HEK293 (cell line): ENCODE data around the gene CCDC3.

Source experiments
- CTCF ChIP-seq: fragments of 450-650 bp; formaldehyde crosslinking; IDR thresholded peaks from 2 replicates; pipeline ENCODE4 v1.5.1; 2016; ENCODE audit warnings: missing biosample characterization, missing genetic modification characterization
- GLIS1 ChIP-seq: fragments of 450-650 bp; formaldehyde crosslinking; IDR thresholded peaks from 2 replicates; pipeline ENCODE4 v1.5.1; 2016; ENCODE audit warnings: missing biosample characterization, missing genetic modification characterization
- HOXC10 ChIP-seq: sonication (generic); formaldehyde crosslinking; IDR thresholded peaks from 2 replicates; pipeline ENCODE4 v1.8.1; 2023; ENCODE audit warnings: mild to moderate bottlenecking, missing genetic modification reagents
- REPIN1 ChIP-seq: fragments of 450-650 bp; formaldehyde crosslinking; IDR thresholded peaks from 2 replicates; pipeline ENCODE4 v1.5.1; 2017; ENCODE audit warnings: missing biosample characterization, missing genetic modification characterization, low read depth
- ZBTB49 ChIP-seq: fragments of 450-650 bp; formaldehyde crosslinking; IDR thresholded peaks from 2 replicates; pipeline ENCODE4 v1.5.1; 2016; ENCODE audit warnings: missing biosample characterization, missing genetic modification characterization, low read depth
- ZFP41 ChIP-seq: fragments of 450-650 bp; formaldehyde crosslinking; IDR thresholded peaks from 2 replicates; pipeline ENCODE4 v1.5.1; 2016; ENCODE audit warnings: missing biosample characterization, missing genetic modification characterization, borderline replicate concordance
- ZNF19 ChIP-seq: fragments of 450-650 bp; formaldehyde crosslinking; IDR thresholded peaks from 2 replicates; pipeline ENCODE4; 2016; ENCODE audit warnings: missing biosample characterization, missing genetic modification characterization, low read depth
- ZNF239 ChIP-seq: fragments of 450-650 bp; formaldehyde crosslinking; IDR thresholded peaks from 2 replicates; pipeline ENCODE4 v1.5.1; 2016; ENCODE audit warnings: missing biosample characterization, missing genetic modification characterization
- ZNF701 ChIP-seq: fragments of 450-650 bp; formaldehyde crosslinking; IDR thresholded peaks from 2 replicates; pipeline ENCODE4 v1.5.1; 2016; ENCODE audit warnings: missing biosample characterization, missing genetic modification characterization
- ZNF777 ChIP-seq: fragments of 450-650 bp; formaldehyde crosslinking; IDR thresholded peaks from 2 replicates; pipeline ENCODE4 v1.5.1; 2017; ENCODE audit warnings: missing biosample characterization, missing genetic modification characterization, borderline replicate concordance
- TF ChIP-seq, protein P1 (sequence below): fragments of 450-650 bp; formaldehyde crosslinking; IDR thresholded peaks from 2 replicates; pipeline ENCODE4 v1.5.1; 2016; ENCODE audit warnings: missing biosample characterization, missing genetic modification characterization
- TF ChIP-seq, protein P2 (sequence below): fragments of 450-650 bp; formaldehyde crosslinking; IDR thresholded peaks from 2 replicates; pipeline ENCODE4 v1.5.1; 2016; ENCODE audit warnings: missing biosample characterization, missing genetic modification characterization
- TF ChIP-seq, protein P3 (sequence below): fragments of 450-650 bp; formaldehyde crosslinking; IDR thresholded peaks from 2 replicates; pipeline ENCODE4 v1.5.1; 2017; ENCODE audit warnings: missing biosample characterization, missing genetic modification characterization
- TF ChIP-seq, protein P4 (sequence below): sonication (generic); formaldehyde crosslinking; IDR thresholded peaks from 2 replicates; pipeline ENCODE4 v1.8.1; 2022; ENCODE audit warnings: mild to moderate bottlenecking, moderate library complexity, missing genetic modification reagents

DNA sequence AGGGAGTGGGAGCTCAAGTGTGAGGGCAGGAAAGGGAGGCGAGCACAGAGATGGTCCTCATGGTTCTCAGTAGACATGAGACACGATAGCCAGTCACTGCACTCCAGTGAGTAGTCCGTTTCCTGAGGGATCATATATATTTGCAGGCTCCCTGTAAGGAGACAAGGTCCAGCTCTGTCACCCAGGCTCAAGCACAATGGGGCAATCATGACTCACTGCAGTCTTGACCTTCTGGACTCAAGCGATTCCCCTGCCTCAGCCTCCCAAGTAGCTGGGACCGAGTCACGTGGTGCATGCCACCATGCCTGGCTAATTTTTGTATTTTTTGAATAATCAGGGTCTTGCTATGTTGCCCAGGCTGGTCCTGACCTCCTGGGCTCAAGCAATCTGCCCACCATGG, 116.7 kb downstream of the CCDC3 start:
- no peak for TF ChIP-seq ZNF239 (tag by site-specific recombination)
- no peak for TF ChIP-seq ZNF701 (tag by site-specific recombination)
- no peak for TF ChIP-seq ZBTB49
- TF ChIP-seq, protein P1, sequence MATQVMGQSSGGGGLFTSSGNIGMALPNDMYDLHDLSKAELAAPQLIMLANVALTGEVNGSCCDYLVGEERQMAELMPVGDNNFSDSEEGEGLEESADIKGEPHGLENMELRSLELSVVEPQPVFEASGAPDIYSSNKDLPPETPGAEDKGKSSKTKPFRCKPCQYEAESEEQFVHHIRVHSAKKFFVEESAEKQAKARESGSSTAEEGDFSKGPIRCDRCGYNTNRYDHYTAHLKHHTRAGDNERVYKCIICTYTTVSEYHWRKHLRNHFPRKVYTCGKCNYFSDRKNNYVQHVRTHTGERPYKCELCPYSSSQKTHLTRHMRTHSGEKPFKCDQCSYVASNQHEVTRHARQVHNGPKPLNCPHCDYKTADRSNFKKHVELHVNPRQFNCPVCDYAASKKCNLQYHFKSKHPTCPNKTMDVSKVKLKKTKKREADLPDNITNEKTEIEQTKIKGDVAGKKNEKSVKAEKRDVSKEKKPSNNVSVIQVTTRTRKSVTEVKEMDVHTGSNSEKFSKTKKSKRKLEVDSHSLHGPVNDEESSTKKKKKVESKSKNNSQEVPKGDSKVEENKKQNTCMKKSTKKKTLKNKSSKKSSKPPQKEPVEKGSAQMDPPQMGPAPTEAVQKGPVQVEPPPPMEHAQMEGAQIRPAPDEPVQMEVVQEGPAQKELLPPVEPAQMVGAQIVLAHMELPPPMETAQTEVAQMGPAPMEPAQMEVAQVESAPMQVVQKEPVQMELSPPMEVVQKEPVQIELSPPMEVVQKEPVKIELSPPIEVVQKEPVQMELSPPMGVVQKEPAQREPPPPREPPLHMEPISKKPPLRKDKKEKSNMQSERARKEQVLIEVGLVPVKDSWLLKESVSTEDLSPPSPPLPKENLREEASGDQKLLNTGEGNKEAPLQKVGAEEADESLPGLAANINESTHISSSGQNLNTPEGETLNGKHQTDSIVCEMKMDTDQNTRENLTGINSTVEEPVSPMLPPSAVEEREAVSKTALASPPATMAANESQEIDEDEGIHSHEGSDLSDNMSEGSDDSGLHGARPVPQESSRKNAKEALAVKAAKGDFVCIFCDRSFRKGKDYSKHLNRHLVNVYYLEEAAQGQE (tag by site-specific recombination): no peak
- no peak for TF ChIP-seq ZNF777 (tag by site-specific recombination)
- TF ChIP-seq, protein P2, sequence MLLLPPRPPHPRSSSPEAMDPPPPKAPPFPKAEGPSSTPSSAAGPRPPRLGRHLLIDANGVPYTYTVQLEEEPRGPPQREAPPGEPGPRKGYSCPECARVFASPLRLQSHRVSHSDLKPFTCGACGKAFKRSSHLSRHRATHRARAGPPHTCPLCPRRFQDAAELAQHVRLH (tag by site-specific recombination): no peak
- TF ChIP-seq CTCF (tag by site-specific recombination): no peak
- TF ChIP-seq, protein P3, sequence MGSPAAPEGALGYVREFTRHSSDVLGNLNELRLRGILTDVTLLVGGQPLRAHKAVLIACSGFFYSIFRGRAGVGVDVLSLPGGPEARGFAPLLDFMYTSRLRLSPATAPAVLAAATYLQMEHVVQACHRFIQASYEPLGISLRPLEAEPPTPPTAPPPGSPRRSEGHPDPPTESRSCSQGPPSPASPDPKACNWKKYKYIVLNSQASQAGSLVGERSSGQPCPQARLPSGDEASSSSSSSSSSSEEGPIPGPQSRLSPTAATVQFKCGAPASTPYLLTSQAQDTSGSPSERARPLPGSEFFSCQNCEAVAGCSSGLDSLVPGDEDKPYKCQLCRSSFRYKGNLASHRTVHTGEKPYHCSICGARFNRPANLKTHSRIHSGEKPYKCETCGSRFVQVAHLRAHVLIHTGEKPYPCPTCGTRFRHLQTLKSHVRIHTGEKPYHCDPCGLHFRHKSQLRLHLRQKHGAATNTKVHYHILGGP (tag by site-specific recombination): no peak
- TF ChIP-seq, protein P4, sequence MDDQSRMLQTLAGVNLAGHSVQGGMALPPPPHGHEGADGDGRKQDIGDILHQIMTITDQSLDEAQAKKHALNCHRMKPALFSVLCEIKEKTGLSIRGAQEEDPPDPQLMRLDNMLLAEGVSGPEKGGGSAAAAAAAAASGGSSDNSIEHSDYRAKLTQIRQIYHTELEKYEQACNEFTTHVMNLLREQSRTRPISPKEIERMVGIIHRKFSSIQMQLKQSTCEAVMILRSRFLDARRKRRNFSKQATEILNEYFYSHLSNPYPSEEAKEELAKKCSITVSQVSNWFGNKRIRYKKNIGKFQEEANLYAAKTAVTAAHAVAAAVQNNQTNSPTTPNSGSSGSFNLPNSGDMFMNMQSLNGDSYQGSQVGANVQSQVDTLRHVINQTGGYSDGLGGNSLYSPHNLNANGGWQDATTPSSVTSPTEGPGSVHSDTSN: no peak
- TF ChIP-seq ZFP41 (tag by site-specific recombination): no peak
- TF ChIP-seq REPIN1 (tag by site-specific recombination): no peak
- no peak for TF ChIP-seq GLIS1
- no peak for TF ChIP-seq HOXC10 (CRISPR knock-in tag)
- TF ChIP-seq ZNF19 (tag by site-specific recombination): no peak
